ENCODE measurements around the gene VWA8.
"Not testable (repeated sequence)": the region's sequence is repeated elsewhere in the genome, so short reads cannot be mapped to it uniquely, and the experiment has no call there.

The VWA8 gene

GRCh38 chr13:41756198-41756880, 204.6 kb downstream of the VWA8 start:
- Histone ChIP-seq H3K4me1 (peaks cover 3% of the 10 kb centered on the region; the same call in 1 of the 2 replicates), H3K36me3 (peaks cover 11% of the 10 kb centered on the region), H3K4me3 (ENCODE audit: low read depth, low read length) (no peak overlapping the region), H3K9me3 (no peaks in the 10 kb centered on the region), H3K27me3 (no peaks in the 10 kb centered on the region)
- TF ChIP-seq, protein P1, sequence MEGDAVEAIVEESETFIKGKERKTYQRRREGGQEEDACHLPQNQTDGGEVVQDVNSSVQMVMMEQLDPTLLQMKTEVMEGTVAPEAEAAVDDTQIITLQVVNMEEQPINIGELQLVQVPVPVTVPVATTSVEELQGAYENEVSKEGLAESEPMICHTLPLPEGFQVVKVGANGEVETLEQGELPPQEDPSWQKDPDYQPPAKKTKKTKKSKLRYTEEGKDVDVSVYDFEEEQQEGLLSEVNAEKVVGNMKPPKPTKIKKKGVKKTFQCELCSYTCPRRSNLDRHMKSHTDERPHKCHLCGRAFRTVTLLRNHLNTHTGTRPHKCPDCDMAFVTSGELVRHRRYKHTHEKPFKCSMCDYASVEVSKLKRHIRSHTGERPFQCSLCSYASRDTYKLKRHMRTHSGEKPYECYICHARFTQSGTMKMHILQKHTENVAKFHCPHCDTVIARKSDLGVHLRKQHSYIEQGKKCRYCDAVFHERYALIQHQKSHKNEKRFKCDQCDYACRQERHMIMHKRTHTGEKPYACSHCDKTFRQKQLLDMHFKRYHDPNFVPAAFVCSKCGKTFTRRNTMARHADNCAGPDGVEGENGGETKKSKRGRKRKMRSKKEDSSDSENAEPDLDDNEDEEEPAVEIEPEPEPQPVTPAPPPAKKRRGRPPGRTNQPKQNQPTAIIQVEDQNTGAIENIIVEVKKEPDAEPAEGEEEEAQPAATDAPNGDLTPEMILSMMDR (IDR thresholded peaks at IDR 0.05; ENCODE audit: low read depth, low read length), result no peak
- no peak for DNase-seq

- Histone ChIP-seq H3K36me3 (peaks cover 3% of the 10 kb centered on the region), H3K4me1 (peaks cover 3% of the 10 kb centered on the region; the same call in 1 of the 2 replicates), H3K4me3 (ENCODE audit: low read depth, low read length) (no peak overlapping the region), H3K9me3 (no peaks in the 10 kb centered on the region; the same call in 1 of the 2 replicates), H3K27me3 (no peaks in the 10 kb centered on the region)
- TF ChIP-seq, protein P1 (IDR thresholded peaks at IDR 0.05; ENCODE audit: low read depth, low read length), result no peak
- no peak for DNase-seq
Measured at GRCh38 chr13:41751734-41752445, 209.0 kb downstream of the VWA8 start.

DNA sequence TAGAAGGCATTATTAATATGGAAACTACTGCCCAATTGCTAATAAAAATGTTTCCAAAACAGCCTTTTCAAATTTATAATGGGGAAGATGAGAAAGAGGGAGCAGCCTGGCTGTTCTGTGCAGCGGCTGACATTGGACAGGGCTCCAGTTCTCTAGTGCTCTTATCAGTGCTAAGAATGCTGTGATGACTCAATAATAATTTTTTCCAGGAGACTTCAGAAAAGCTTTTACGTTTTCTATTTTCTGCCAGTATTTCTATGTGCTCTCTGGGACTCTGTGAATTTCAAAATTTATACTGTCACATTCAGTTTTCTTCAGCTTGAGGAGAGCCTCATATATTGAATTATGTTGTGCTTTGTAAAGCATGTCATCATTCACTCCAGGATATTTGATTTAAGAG, 209.6 kb downstream of the VWA8 start:
- H3K36me3 ChIP-seq, result peaks cover 8% of the 10 kb centered on the region
- H3K27me3 ChIP-seq, result no peaks in the 10 kb centered on the region
- no peak overlapping the region for H3K4me3 ChIP-seq (ENCODE audit: low read depth, low read length)
- H3K4me1 ChIP-seq, result peaks cover 3% of the 10 kb centered on the region; the same call in 1 of the 2 replicates
- peak; percentile 18 for DNase-seq
- no peaks in the 10 kb centered on the region; the same call in 1 of the 2 replicates for H3K9me3 ChIP-seq
- TF ChIP-seq, protein P1 (IDR thresholded peaks at IDR 0.05; ENCODE audit: low read depth, low read length), result no peak

- Histone ChIP-seq H3K36me3 (peaks cover 8% of the 10 kb centered on the region; the same call in 1 of the 2 replicates), H3K9me3 (no peaks in the 10 kb centered on the region; the same call in 1 of the 2 replicates), H3K27me3 (no peaks in the 10 kb centered on the region), H3K4me1 (peaks cover 9% of the 10 kb centered on the region), H3K4me3 (ENCODE audit: low read depth, low read length) (no peak overlapping the region)
- TF ChIP-seq, protein P1 (IDR thresholded peaks at IDR 0.05; ENCODE audit: low read depth, low read length), result no peak
- no peak for DNase-seq
Measured at GRCh38 chr13:41746259-41746658, 214.7 kb downstream of the VWA8 start.

DNA sequence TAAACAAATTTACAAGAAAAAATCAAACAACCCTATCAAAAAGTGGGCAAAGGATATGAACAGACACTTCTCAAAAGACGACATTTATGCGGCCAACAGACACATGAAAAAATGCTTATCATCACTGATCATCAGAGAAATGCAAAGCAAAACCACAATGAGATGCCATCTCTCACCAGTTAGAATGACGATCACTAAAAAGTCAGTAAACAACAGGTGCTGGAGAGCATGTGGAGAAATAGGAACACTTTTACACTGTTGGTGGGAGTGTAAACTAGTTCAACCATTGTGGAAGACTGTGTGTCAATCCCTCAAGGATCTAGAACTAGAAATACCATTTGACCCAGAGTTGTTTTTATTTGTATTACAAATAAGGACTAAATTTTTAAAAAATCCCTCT, 215.4 kb downstream of the VWA8 start:
- H3K9me3 ChIP-seq; H3K36me3 ChIP-seq; H3K4me1 ChIP-seq; DNase-seq; H3K27me3 ChIP-seq; H3K4me3 ChIP-seq (ENCODE audit: low read depth, low read length): not testable (repeated sequence)

DNA sequence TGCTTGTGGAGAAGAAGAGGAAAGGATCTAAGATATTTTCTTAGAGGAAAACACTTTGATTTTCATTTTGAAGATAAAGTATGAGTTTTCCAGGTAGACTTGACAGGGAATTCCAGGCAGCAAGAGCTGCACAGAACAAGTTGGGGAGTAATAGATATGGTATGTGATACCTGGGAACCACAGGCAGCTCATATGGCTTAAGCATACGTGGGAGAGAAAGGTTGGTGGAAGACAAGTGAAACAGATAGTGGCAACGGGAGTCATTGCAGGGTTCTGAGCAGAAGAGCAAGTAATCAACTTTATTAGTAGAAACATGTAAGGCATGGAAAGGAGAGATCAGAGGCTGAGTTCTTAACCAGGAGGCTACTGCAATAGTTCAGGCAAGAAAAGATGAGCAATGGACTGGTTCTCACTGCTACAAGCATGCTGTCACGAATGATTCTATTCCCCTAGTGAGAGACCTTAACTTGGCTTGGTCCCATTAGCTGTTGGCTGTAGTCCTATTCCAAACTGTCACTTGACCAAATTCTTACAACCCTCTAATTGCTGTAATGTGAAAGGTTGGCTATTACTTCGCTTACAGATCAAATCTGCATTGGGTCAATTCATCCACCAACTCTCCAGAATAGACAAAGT, 217.9 kb downstream of the VWA8 start:
- no peak for DNase-seq
- H3K4me1 ChIP-seq, result peaks cover 9% of the 10 kb centered on the region
- H3K36me3 ChIP-seq, result peaks cover 5% of the 10 kb centered on the region; the same call in 1 of the 2 replicates
- TF ChIP-seq, protein P1 (IDR thresholded peaks at IDR 0.05; ENCODE audit: low read depth, low read length), result no peak
- no peaks in the 10 kb centered on the region; the same call in 1 of the 2 replicates for H3K9me3 ChIP-seq
- no peak overlapping the region for H3K4me3 ChIP-seq (ENCODE audit: low read depth, low read length)
- H3K27me3 ChIP-seq, result no peaks in the 10 kb centered on the region
